B cell (primary cell): ENCODE results near the gene EPAS1. TPM values are rescaled to one million over a fixed set of nuclear protein-coding genes. Genes with fewer than 3 reads are reported as not detected.

Source experiments
- ATAC-seq: fragments of 200-7000 bp; cut with Tn5 transposase; one replicate; pipeline ENCODE4 v1.10.0; 2021; ENCODE audit warnings: low read depth, mild to moderate bottlenecking, moderate number of reproducible peaks, moderate library complexity
- CTCF ChIA-PET: fragments of 350-600 bp; sonication (Branson Sonifier 250); formaldehyde crosslinking; loops from one replicate; lab custom pipeline; 2021; ENCODE audit warnings: antibody characterized with exemption, inconsistent platforms; lab: Charles Lee
- POLR2A ChIA-PET: fragments of 350-600 bp; sonication (Branson Sonifier 250); formaldehyde crosslinking; loops from one replicate; lab custom pipeline; 2021; ENCODE audit warnings: antibody characterized with exemption; lab: Charles Lee
- DNase-seq: peaks from one replicate; pipeline ENCODE4 v3.0.0; 2013
- H2AFZ ChIP-seq: 2 replicates; pipeline ENCODE4 v1.6.1; 2012; ENCODE audit warnings: mild to moderate bottlenecking, low read depth, low read length; ENCODE audit not compliant: insufficient read depth, poor library complexity, severe bottlenecking
- H3K27ac ChIP-seq, 2 donors: 1 replicate in 1 of 2; 2 replicates in 1 of 2; pipeline ENCODE4 v1.5.1; 2012 to 2013; ENCODE audit warnings: low read length in 2 of 2, mild to moderate bottlenecking in 2 of 2, moderate library complexity in 1 of 2
- H3K27me3 ChIP-seq, 4 experiments: fragments of 200-600 bp in 1 of 4; sonication (generic) in 1 of 4; replicated peaks in 1 of 4; 1 replicate in 2 of 4; 2 replicates in 2 of 4; pipeline versions ENCODE4 v1.6.1 to v1.7.0; 2013 to 2016; ENCODE audit warnings: low read length in 3 of 4, mild to moderate bottlenecking in 2 of 4, mixed read lengths in 1 of 4, moderate library complexity in 1 of 4; ENCODE audit not compliant: insufficient read depth in 4 of 4, control insufficient read depth in 3 of 4; ENCODE audit errors: control extremely low read depth in 1 of 4
- H3K36me3 ChIP-seq, 2 experiments: replicated peaks in 1 of 2; 1 replicate in 1 of 2; 2 replicates in 1 of 2; pipeline versions ENCODE4 v1.6.1 to v1.7.1; 2013; ENCODE audit warnings: low read length in 1 of 2; ENCODE audit not compliant: insufficient read depth in 2 of 2, control insufficient read depth in 1 of 2; ENCODE audit errors: control extremely low read depth in 1 of 2, extremely low read depth in 1 of 2
- H3K4me1 ChIP-seq, 2 donors: fragments of 200-600 bp in 1 of 2; sonication (generic) in 1 of 2; 1 replicate in 1 of 2; 2 replicates in 1 of 2; pipeline versions ENCODE4 v1.5.1 to v1.6.1; 2013 to 2017; ENCODE audit warnings: low read length in 2 of 2; ENCODE audit not compliant: control insufficient read depth in 2 of 2, insufficient read depth in 2 of 2
- H3K4me2 ChIP-seq: replicated peaks from 2 replicates; pipeline ENCODE3; 2012; ENCODE audit warnings: mild to moderate bottlenecking, low read depth, low read length; ENCODE audit not compliant: poor library complexity, severe bottlenecking
- H3K4me3 ChIP-seq, 5 experiments: fragments of 200-600 bp in 1 of 5; sonication (generic) in 1 of 5; 1 replicate in 3 of 5; 2 replicates in 2 of 5; pipeline versions ENCODE4 v1.5.1 to v1.7.0; 2011 to 2016; ENCODE audit warnings: low read length in 4 of 5, mild to moderate bottlenecking in 4 of 5, low read depth in 2 of 5, control low read depth in 1 of 5, moderate library complexity in 1 of 5; ENCODE audit not compliant: insufficient read depth in 1 of 5; ENCODE audit errors: control extremely low read depth in 1 of 5, extremely low read depth in 1 of 5
- H3K79me2 ChIP-seq: fragments of 200-600 bp; sonication (generic); one replicate; pipeline ENCODE4 v1.6.0; 2016; ENCODE audit warnings: low read length; ENCODE audit not compliant: control insufficient read depth, insufficient read depth
- H3K9ac ChIP-seq: fragments of 200-600 bp; sonication (generic); 2 replicates; pipeline ENCODE4 v1.6.1; 2017; ENCODE audit warnings: mild to moderate bottlenecking, low read length, moderate library complexity
- H3K9me3 ChIP-seq, 3 donors: one replicate each; pipeline versions ENCODE4 v1.6.1 to v1.7.1; 2013; ENCODE audit warnings: low read length in 2 of 3; ENCODE audit not compliant: control insufficient read depth in 2 of 3, insufficient read depth in 1 of 3; ENCODE audit errors: control extremely low read depth in 1 of 3
- H4K20me1 ChIP-seq: 2 replicates; pipeline ENCODE4 v1.6.0; 2012; ENCODE audit warnings: mild to moderate bottlenecking, low read length; ENCODE audit not compliant: insufficient read depth, control insufficient read depth, poor library complexity, severe bottlenecking
- H3K27ac Mint-ChIP-seq: one replicate; pipeline ENCODE4 v1.8.0; 2021; ENCODE audit warnings: mixed read lengths
- H3K27me3 Mint-ChIP-seq: one replicate; pipeline ENCODE4 v1.8.0; 2021; ENCODE audit warnings: mixed read lengths
- H3K4me1 Mint-ChIP-seq: one replicate; pipeline ENCODE4 v1.8.0; 2021; ENCODE audit warnings: mixed read lengths
- H3K4me3 Mint-ChIP-seq: one replicate; pipeline ENCODE4 v1.8.0; 2021; ENCODE audit warnings: mixed read lengths
- H3K9me3 Mint-ChIP-seq: one replicate; pipeline ENCODE4 v1.8.0; 2022; ENCODE audit warnings: mixed read lengths; ENCODE audit not compliant: insufficient read depth
- CTCF ChIP-seq: fragments of 200-600 bp; IDR thresholded peaks from one replicate; pipeline ENCODE4 v1.8.0; 2022; ENCODE audit warnings: antibody characterized with exemption, mild to moderate bottlenecking
- EZH2 ChIP-seq: IDR thresholded peaks from 2 replicates; pipeline ENCODE4 v1.6.1; 2012; ENCODE audit warnings: borderline replicate concordance, low read depth, mild to moderate bottlenecking, moderate library complexity, low read length; ENCODE audit not compliant: insufficient read depth, poor library complexity, severe bottlenecking
- WGBS: methylation state at CpG from one replicate; pipeline ENCODE4 v1.1.5; 2013; ENCODE audit warnings: missing lambda C conversion rate; ENCODE audit not compliant: insufficient coverage; 5-methylcytosine and 5-hydroxymethylcytosine counted together
- intact Hi-C: fragments of 100-400 bp; cut with micrococcal nuclease; formaldehyde crosslinking; loops from one replicate; pipeline ENCODE4 v1.10.0; 2022
- polyA plus RNA-seq: library from polyadenylated mRNA; depleted of rRNA; stranded (reverse); fragments of >200 nt; gene quantifications from 2 replicates; pipeline ENCODE4 v1.2.3, GENCODE V29; 2012
- total RNA-seq, 2 donors: library from RNA; stranded (reverse); fragments of 120-200 nt in 1 of 2; gene quantifications; 1 replicate in 1 of 2; 2 replicates in 1 of 2; pipeline versions ENCODE4 v1.2.3 to v1.2.4, GENCODE V29; 2013 to 2022

The EPAS1 gene
- total and polyA plus RNA-seq, 2 donors (not counting 1 experiment from before 2014, with no cell fraction given), result 0.06 to 0.37 TPM

GRCh38 chr2:46365913-46366667 is 68.9 kb downstream of the EPAS1 start:
- ChIA-PET POLR2A (no interaction called here), CTCF (interaction anchor here (0.7 to 2.2 kb wide), 9 partner anchors 9 to 724 kb away, joined by 3 to 8 read pairs (median 4); no protein-coding TSS in a partner anchor)
- Histone ChIP-seq H3K4me1 (peaks cover 13 to 14% of the 10 kb centered on the region in 2 donors), H3K9me3 (no peaks in the 10 kb centered on the region), H3K9ac (no peak overlapping the region), H3K27me3 (no peaks in the 10 kb centered on the region), H4K20me1 (no peaks in the 10 kb centered on the region), H3K27ac (no peak overlapping the region), H3K36me3 (no peaks in the 10 kb centered on the region), H2AFZ (no peak overlapping the region), H3K79me2 (no peaks in the 10 kb centered on the region), H3K4me2 (no peak overlapping the region), H3K4me3 (no peak overlapping the region)
- Mint-ChIP-seq H3K27me3 (no peaks in the 10 kb centered on the region), H3K4me3 (no peak overlapping the region), H3K9me3 (no peaks in the 10 kb centered on the region), H3K27ac (no peak overlapping the region), H3K4me1 (peaks cover 22% of the 10 kb centered on the region)
- WGBS, result 92% methylated on average over 10 of the region's 15 CpGs
- TF ChIP-seq CTCF (no peak), EZH2 (no peak)
- DNase-seq (no peak), ATAC-seq (no peak)
- intact Hi-C loops, result loop anchor here (2.0 to 10.0 kb wide), 5 partner anchors 303 to 1384 kb away; no protein-coding TSS in a partner anchor

GRCh38 chr2:46366668-46367052 is 69.5 kb downstream of the EPAS1 start:
- ATAC-seq (no peak), DNase-seq (no peak)
- POLR2A ChIA-PET, result no interaction called here
- H3K27ac ChIP-seq, result no peak overlapping the region
- H3K27ac Mint-ChIP-seq, result no peak overlapping the region
- H2AFZ ChIP-seq, result no peak overlapping the region
- peaks cover 22% of the 10 kb centered on the region for H3K4me1 Mint-ChIP-seq
- H3K79me2 ChIP-seq, result no peaks in the 10 kb centered on the region
- H3K4me2 ChIP-seq, result no peak overlapping the region
- no peak overlapping the region for H3K4me3 ChIP-seq
- intact Hi-C loops, result loop anchor here (5.0 to 10.0 kb wide), 2 partner anchors 782 to 1384 kb away; no protein-coding TSS in a partner anchor
- CTCF ChIA-PET, result interaction anchor here (1.2 to 2.2 kb wide), 5 partner anchors 9 to 724 kb away, joined by 3 to 8 read pairs (median 5); no protein-coding TSS in a partner anchor
- no peaks in the 10 kb centered on the region for H3K27me3 ChIP-seq
- 99% methylated on average over 8 of the region's 9 CpGs for WGBS
- H3K27me3 Mint-ChIP-seq, result no peaks in the 10 kb centered on the region
- H4K20me1 ChIP-seq, result no peaks in the 10 kb centered on the region
- H3K4me3 Mint-ChIP-seq, result no peak overlapping the region
- TF ChIP-seq EZH2 (no peak), CTCF (no peak)
- H3K36me3 ChIP-seq, result no peaks in the 10 kb centered on the region
- H3K9me3 Mint-ChIP-seq, result no peaks in the 10 kb centered on the region
- H3K9ac ChIP-seq, result no peak overlapping the region
- H3K4me1 ChIP-seq, result peaks cover 13 to 14% of the 10 kb centered on the region in 2 donors
- no peaks in the 10 kb centered on the region for H3K9me3 ChIP-seq
